Stimulated activated effector memory CD8-positive, alpha-beta T cell treated with anti-CD3 and anti-CD28 coated beads, Interleukin-12 subunit alpha, Interleukin-12 subunit beta, amount 100 ng/mL, for 72 hours (primary cell): ENCODE results near the gene PRPSAP2.
"Not testable (repeated sequence)": the region's sequence is repeated elsewhere in the genome, so short reads cannot be mapped to it uniquely, and the experiment has no call there.

Experiments
- ATAC-seq: fragments of 150-1000 bp; cut with Tn5 transposase; 2 replicates; pipeline ENCODE4 v1.10.0; 2021
- DNase-seq, 2 donors: peaks; one replicate each; pipeline ENCODE4 v3.0.0; 2021 to 2022; ENCODE audit warnings: low spot score in 2 of 2
- H3K27ac Mint-ChIP-seq: one replicate; pipeline ENCODE4 v1.8.0; 2022; ENCODE audit warnings: mild to moderate bottlenecking, mixed read lengths
- H3K36me3 Mint-ChIP-seq: one replicate; pipeline ENCODE4 v1.8.0; 2022; ENCODE audit warnings: mild to moderate bottlenecking, mixed read lengths
- H3K4me1 Mint-ChIP-seq: one replicate; pipeline ENCODE4 v1.8.0; 2022; ENCODE audit warnings: mixed read lengths
- H3K4me3 Mint-ChIP-seq: one replicate; pipeline ENCODE4 v1.8.0; 2022; ENCODE audit warnings: mild to moderate bottlenecking, mixed read lengths
- H3K9me3 Mint-ChIP-seq: one replicate; pipeline ENCODE4 v1.8.0; 2022; ENCODE audit warnings: mixed read lengths

The PRPSAP2 gene

DNA sequence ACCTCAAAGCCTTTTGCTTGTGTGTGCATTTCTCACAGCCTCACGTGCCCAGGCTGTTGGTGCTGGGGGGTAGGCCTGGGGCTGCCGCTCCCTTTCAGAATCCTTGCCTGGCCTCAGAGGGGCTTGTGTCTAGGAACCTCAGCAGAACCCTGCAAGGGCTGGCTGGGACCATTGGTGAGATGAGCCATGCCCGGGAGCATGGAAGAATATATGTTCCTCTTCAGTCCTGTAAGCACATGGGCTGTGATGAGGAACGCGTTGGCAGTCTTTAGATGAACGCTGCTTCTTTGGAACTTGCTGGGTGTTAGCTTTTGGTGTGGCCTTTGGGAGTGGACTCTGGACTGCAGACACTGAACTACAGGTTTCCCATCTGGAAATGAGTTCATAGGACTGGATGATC, 62.0 kb downstream of the PRPSAP2 start:
- Mint-ChIP-seq H3K4me3 (no peak overlapping the region), H3K4me1 (peaks cover 42% of the 10 kb centered on the region), H3K27ac (peak overlapping the region; percentile 52), H3K36me3 (peaks cover 71% of the 10 kb centered on the region), H3K9me3 (no peaks in the 10 kb centered on the region)
- ATAC-seq (no peak), DNase-seq (no peak)

- H3K4me1 Mint-ChIP-seq = peaks cover 42% of the 10 kb centered on the region
- H3K9me3 Mint-ChIP-seq = no peaks in the 10 kb centered on the region
- peak overlapping the region; percentile 49 for H3K4me3 Mint-ChIP-seq
- ATAC-seq (peak; percentile 53), DNase-seq (no peak)
- peak overlapping the region; percentile 66 for H3K27ac Mint-ChIP-seq
- peaks cover 68% of the 10 kb centered on the region for H3K36me3 Mint-ChIP-seq
Measured at GRCh38 chr17:18920911-18921441, 63.0 kb downstream of the PRPSAP2 start.

DNA sequence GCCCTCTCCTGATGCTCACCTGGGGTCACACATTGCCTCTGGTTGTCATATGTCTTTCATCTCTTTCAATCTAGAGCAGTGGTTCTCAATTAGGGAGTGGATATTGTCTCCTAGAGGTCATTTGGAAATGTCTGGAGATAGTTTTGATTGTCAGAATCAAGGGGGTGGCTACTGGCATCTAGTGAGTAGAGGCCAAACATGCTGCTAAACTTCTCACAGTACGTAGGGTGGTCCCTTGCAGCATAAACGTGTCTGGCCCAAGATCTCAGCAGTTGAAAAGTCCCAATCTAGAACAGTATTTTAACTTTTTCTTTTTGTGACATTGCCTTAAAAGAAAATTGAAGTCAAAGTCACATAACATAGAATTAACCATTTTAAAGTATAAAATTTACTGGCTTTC, 63.6 kb downstream of the PRPSAP2 start:
- DNase-seq = no peak
- Mint-ChIP-seq H3K4me1 (peaks cover 42% of the 10 kb centered on the region), H3K4me3 (peak overlapping the region; percentile 49), H3K27ac (peak overlapping the region; percentile 66), H3K9me3 (no peaks in the 10 kb centered on the region), H3K36me3 (peaks cover 62% of the 10 kb centered on the region)
- no peak for ATAC-seq

GRCh38 chr17:18921912-18922451, 64.1 kb downstream of the PRPSAP2 start:
- Mint-ChIP-seq H3K27ac (peak overlapping the region; percentile 66), H3K4me3 (peak overlapping the region; percentile 49), H3K9me3 (no peaks in the 10 kb centered on the region), H3K4me1 (peaks cover 42% of the 10 kb centered on the region), H3K36me3 (peaks cover 58% of the 10 kb centered on the region)
- DNase-seq = no peak
- ATAC-seq = peak; percentile 93

- peaks cover 55% of the 10 kb centered on the region for H3K36me3 Mint-ChIP-seq
- H3K9me3 Mint-ChIP-seq, H3K27ac Mint-ChIP-seq, DNase-seq, ATAC-seq: not testable (repeated sequence)
- H3K4me3 Mint-ChIP-seq = peak overlapping the region; percentile 49
- peaks cover 41% of the 10 kb centered on the region for H3K4me1 Mint-ChIP-seq
Measured at GRCh38 chr17:18922596-18922995, 64.7 kb downstream of the PRPSAP2 start.

- Mint-ChIP-seq H3K9me3 (no peaks in the 10 kb centered on the region), H3K4me3 (no peak overlapping the region), H3K4me1 (peaks cover 20% of the 10 kb centered on the region), H3K27ac (no peak overlapping the region), H3K36me3 (peaks cover 53% of the 10 kb centered on the region)
- no peak for DNase-seq
- no peak for ATAC-seq
Measured at GRCh38 chr17:18925187-18925586, 67.3 kb downstream of the PRPSAP2 start.

DNA sequence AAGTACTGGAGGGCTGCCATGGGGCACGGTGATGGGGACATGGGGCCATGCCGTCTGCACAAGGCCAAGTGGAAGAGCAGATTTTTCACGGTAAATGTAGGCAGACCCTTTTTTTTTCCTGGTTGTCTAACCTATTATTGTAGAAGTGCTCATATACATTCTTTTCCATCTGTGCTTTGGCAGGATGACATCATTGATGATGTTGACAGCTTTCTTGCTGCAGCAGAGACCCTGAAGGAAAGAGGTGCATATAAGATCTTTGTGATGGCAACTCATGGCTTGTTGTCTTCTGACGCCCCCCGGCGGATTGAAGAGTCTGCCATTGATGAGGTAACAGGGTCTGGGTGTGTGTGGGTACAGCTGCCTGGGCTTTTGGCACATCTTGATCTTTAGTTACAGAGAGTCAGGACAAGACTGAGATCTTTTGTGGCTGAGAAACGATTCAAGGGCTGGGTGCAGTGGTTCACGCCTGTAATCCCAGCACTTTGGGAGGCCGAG, 70.7 kb downstream of the PRPSAP2 start:
- DNase-seq (no peak), ATAC-seq (no peak)
- no peaks in the 10 kb centered on the region for H3K9me3 Mint-ChIP-seq
- no peak overlapping the region for H3K27ac Mint-ChIP-seq
- H3K36me3 Mint-ChIP-seq = peaks cover 74% of the 10 kb centered on the region
- peaks cover 18% of the 10 kb centered on the region for H3K4me1 Mint-ChIP-seq
- no peak overlapping the region for H3K4me3 Mint-ChIP-seq

- ATAC-seq (peak; percentile 71), DNase-seq (no peak)
- Mint-ChIP-seq H3K36me3 (peaks cover 52% of the 10 kb centered on the region), H3K4me3 (no peak overlapping the region), H3K4me1 (peaks cover 20% of the 10 kb centered on the region), H3K9me3 (no peaks in the 10 kb centered on the region), H3K27ac (peak overlapping the region; percentile 45)
Measured at GRCh38 chr17:18932360-18933055, 74.6 kb downstream of the PRPSAP2 start.

DNA sequence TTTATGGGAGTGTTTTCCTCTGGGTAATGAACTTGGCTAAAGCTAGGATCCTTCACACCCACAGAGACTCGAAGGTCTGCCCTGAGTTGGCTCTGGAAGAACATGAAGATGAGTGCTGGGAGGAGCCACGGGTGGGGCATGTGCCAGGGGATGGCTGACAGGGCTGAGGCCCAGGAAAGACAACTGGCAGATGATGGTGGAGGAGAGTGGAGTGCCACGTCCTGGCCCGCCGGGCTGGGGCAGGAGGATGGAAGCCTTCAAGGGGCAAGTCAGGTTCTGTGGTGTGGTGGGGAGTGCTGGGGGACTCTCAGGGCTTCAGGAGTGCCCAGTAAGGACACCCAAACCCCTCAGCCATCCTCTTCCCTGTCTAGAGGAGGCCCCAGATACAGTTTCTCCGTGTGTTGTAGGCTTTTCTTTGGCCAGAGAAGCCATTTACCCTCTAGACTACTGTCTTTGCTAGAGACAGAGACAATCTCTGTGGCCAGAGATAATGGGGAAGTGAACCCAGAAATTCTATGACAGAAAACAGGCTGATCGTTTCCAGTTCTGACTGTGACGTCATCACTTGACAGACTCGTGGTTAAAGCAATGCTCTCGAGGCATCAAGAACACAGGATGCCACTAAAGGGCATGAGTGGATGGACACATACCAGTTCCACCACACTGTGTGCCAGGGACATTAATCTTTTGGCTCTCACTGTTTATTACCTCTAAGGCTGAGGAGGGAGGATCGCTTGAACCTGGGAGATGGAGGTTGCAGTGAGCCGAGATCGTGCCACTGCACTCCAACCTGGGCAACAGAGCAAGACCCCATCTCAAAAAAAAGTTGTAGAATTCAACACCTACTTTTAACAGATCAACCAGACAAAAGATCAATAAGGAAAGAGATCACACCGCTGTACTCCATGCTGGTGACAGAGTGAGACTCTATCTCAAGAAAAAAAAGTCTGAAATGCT, 75.4 kb downstream of the PRPSAP2 start:
- Mint-ChIP-seq H3K4me1 (peaks cover 20% of the 10 kb centered on the region), H3K27ac (peak overlapping the region; percentile 45)

GRCh38 chr17:18937981-18938691, 80.2 kb downstream of the PRPSAP2 start:
- DNase-seq (no peak), ATAC-seq (no peak)
- H3K4me3 Mint-ChIP-seq = no peak overlapping the region
- no peaks in the 10 kb centered on the region for H3K36me3 Mint-ChIP-seq
- H3K9me3 Mint-ChIP-seq = no peaks in the 10 kb centered on the region
- no peak overlapping the region for H3K27ac Mint-ChIP-seq
- H3K4me1 Mint-ChIP-seq = peaks cover 8% of the 10 kb centered on the region

More for the DNA sequence above, 75.4 kb downstream of the PRPSAP2 start:
- H3K9me3 Mint-ChIP-seq = no peaks in the 10 kb centered on the region
- ATAC-seq (peak; percentile 49), DNase-seq (no peak)
- no peak overlapping the region for H3K4me3 Mint-ChIP-seq
- H3K36me3 Mint-ChIP-seq = peaks cover 45% of the 10 kb centered on the region

DNA sequence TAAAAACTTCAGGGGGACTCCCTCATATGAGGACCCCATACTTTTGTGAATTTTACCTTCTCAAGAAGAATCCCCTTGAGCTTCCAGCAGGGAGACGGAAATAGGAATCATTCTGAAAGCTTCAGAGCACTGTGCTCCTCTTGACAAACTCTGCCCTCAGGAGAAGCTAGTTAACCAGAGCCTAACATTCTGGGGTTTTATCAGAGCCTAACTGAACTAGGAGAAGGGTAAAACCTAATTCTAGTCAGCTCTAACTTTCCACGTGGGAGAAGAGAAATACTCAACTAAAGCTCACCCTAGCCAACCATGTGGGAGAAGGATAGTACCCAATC, 80.7 kb downstream of the PRPSAP2 start:
- Mint-ChIP-seq H3K4me3 (no peak overlapping the region), H3K27ac (no peak overlapping the region), H3K9me3 (no peaks in the 10 kb centered on the region), H3K4me1 (peaks cover 3% of the 10 kb centered on the region), H3K36me3 (no peaks in the 10 kb centered on the region)
- ATAC-seq (no peak), DNase-seq (no peak)

DNA sequence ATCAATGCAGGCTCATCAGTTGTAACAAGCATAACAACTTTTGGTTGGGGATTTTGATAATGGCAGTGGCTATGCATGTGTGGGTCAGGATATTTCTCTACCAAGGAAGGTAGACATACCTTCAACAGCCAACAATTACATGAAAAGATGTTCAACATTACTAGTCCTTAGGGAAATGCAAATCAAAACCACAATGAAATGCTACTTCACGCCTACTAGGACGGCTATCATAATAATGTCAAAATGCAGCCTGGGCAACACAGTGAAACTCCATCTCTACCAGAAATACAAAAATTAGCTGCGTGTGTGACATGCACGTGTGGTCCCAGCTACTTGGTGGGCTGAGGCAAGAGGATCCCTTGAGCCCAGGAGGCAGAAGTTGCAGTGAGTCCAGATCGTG, 86.7 kb downstream of the PRPSAP2 start:
- Mint-ChIP-seq H3K4me1 (no peaks in the 10 kb centered on the region), H3K27ac (no peak overlapping the region)

DNA sequence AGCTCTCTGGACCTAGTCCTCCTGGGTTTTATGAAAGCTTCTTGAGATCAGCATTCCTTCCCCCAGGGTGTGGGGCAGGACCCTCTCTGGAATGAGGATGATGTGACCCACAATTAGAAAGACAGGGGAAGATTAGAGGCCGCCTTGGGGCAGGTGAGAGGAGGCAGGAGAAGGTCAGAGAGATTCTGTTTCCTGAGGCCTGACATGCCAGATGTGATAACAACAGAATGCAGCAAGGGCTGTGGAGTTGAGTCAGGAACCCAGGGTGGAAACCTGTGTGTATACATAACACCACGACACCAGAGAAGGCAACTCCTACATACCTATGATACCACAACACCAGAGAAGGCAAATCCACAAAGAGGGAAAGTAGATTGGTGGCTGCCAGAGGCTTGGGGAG, 88.6 kb downstream of the PRPSAP2 start:
- H3K27ac Mint-ChIP-seq = no peak overlapping the region
- no peaks in the 10 kb centered on the region for H3K36me3 Mint-ChIP-seq
- ATAC-seq (no peak), DNase-seq (no peak)
- H3K9me3 Mint-ChIP-seq = no peaks in the 10 kb centered on the region
- no peaks in the 10 kb centered on the region for H3K4me1 Mint-ChIP-seq
- no peak overlapping the region for H3K4me3 Mint-ChIP-seq

More for the DNA sequence above, 86.7 kb downstream of the PRPSAP2 start:
- ATAC-seq (no peak), DNase-seq (no peak)
- Mint-ChIP-seq H3K4me3 (no peak overlapping the region), H3K9me3 (no peaks in the 10 kb centered on the region), H3K36me3 (no peaks in the 10 kb centered on the region)

DNA sequence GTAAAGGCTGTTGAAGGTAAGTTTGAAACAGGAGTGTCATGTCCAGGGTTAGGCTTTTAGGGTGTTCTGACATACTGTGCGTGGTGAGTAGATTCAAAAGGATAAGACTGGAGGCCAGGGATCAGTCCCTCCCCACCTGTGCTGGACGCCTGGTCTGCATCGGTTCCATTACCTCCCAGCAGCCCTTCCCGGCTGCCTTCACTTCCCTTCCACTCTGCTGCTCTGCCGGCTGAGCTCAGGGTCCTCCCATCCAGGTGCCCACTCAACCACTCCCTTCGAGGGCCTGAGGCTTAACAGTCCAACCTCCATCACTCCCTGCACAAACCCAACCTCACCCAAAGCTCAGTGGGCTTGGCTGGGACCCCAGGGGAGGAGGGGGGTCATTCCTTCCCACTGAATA, 89.9 kb downstream of the PRPSAP2 start:
- Mint-ChIP-seq H3K36me3 (no peaks in the 10 kb centered on the region), H3K9me3 (no peaks in the 10 kb centered on the region), H3K4me3 (no peak overlapping the region), H3K27ac (no peak overlapping the region), H3K4me1 (no peaks in the 10 kb centered on the region)
- ATAC-seq = no peak
- DNase-seq = no peak
